ENCODE results near the gene SUPT5H. TPM values are rescaled to one million over a fixed set of nuclear protein-coding genes. Genes with fewer than 3 reads are reported as not detected.

The SUPT5H gene
- total RNA-seq, 3 donors from 2014 or later = 74.3 to 115 (median 103) TPM

GRCh38 chr19:39518975-39519374 is 73.6 kb downstream of the SUPT5H start:
- peaks cover 5 to 24% of the 10 kb centered on the region in 2 donors for H3K27me3 ChIP-seq
- H3K9me3 ChIP-seq = no peaks in the 10 kb centered on the region
- intact Hi-C loops (cut with DNase I; ENCODE audit: low total_unique reads) = no loop called here
- no peak for TF ChIP-seq CTCF (IDR thresholded peaks at IDR 0.05)
- no peak for TF ChIP-seq POLR2A (IDR thresholded peaks at IDR 0.05)
- no peak for TF ChIP-seq POLR2AphosphoS5 (IDR thresholded peaks at IDR 0.05)
- peaks cover 0 to 2% of the 10 kb centered on the region in 2 donors for H3K4me1 ChIP-seq
- no peak for DNase-seq (ENCODE audit: low spot score in 2 of 2)
- no peaks in the 10 kb centered on the region for H3K36me3 ChIP-seq
- no peak overlapping the region for H3K4me3 ChIP-seq
- no peak overlapping the region for H3K27ac ChIP-seq

- Histone ChIP-seq H3K4me1 (no peaks in the 10 kb centered on the region), H3K4me3 (no peak overlapping the region), H3K9me3 (no peaks in the 10 kb centered on the region), H3K27me3 (peaks cover 1 to 6% of the 10 kb centered on the region in 2 donors), H3K36me3 (no peaks in the 10 kb centered on the region), H3K27ac (no peak overlapping the region)
- DNase-seq (ENCODE audit: low spot score in 2 of 2) = no peak
- intact Hi-C loops (cut with DNase I; ENCODE audit: low total_unique reads) = no loop called here
- TF ChIP-seq CTCF (IDR thresholded peaks at IDR 0.05) (no peak), POLR2A (IDR thresholded peaks at IDR 0.05) (no peak), POLR2AphosphoS5 (IDR thresholded peaks at IDR 0.05) (no peak)
These were observed 75.4 kb downstream of the SUPT5H start for GRCh38 chr19:39520541-39521484.

GRCh38 chr19:39524495-39524894 is 79.1 kb downstream of the SUPT5H start:
- DNase-seq (ENCODE audit: low spot score in 2 of 2) = no peak
- H3K9me3 ChIP-seq = no peaks in the 10 kb centered on the region
- intact Hi-C loops (cut with DNase I; ENCODE audit: low total_unique reads) = no loop called here
- H3K27ac ChIP-seq = no peak overlapping the region
- no peaks in the 10 kb centered on the region for H3K27me3 ChIP-seq
- H3K4me1 ChIP-seq = no peaks in the 10 kb centered on the region
- TF ChIP-seq CTCF (IDR thresholded peaks at IDR 0.05) = no peak
- no peak for TF ChIP-seq POLR2AphosphoS5 (IDR thresholded peaks at IDR 0.05)
- no peak for TF ChIP-seq POLR2A (IDR thresholded peaks at IDR 0.05)
- H3K36me3 ChIP-seq = no peaks in the 10 kb centered on the region
- H3K4me3 ChIP-seq = no peak overlapping the region

- H3K4me1 ChIP-seq = no peaks in the 10 kb centered on the region
- no peaks in the 10 kb centered on the region for H3K9me3 ChIP-seq
- no peak for TF ChIP-seq POLR2AphosphoS5 (IDR thresholded peaks at IDR 0.05)
- no peak for TF ChIP-seq POLR2A (IDR thresholded peaks at IDR 0.05)
- no peak for TF ChIP-seq CTCF (IDR thresholded peaks at IDR 0.05)
These were observed 79.8 kb downstream of the SUPT5H start for GRCh38 chr19:39525205-39525604.

More at GRCh38 chr19:39525205-39525604, 79.8 kb downstream of the SUPT5H start:
- Histone ChIP-seq H3K4me3 (no peak overlapping the region), H3K27me3 (no peaks in the 10 kb centered on the region), H3K27ac (no peak overlapping the region), H3K36me3 (no peaks in the 10 kb centered on the region)
- intact Hi-C loops (cut with DNase I; ENCODE audit: low total_unique reads) = no loop called here
- DNase-seq (ENCODE audit: low spot score in 2 of 2) = no peak

Other genes starting within 250 kb of the SUPT5H start
- 1 to 10 TPM in 1 of 3 donors, under 1 TPM in 1, not detected in 1; 0.66 to 2.9 TPM for gene NCCRP1, start 248.6 kb upstream of the SUPT5H start, total RNA-seq
- not detected for gene SYCN, start 241.3 kb upstream of the SUPT5H start, total RNA-seq
- gene IFNL3, start 200.6 kb upstream of the SUPT5H start, total RNA-seq = not detected
- not detected for gene IFNL4, start 196.7 kb upstream of the SUPT5H start, total RNA-seq
- not detected for gene IFNL2, start 177.2 kb upstream of the SUPT5H start, total RNA-seq
- gene IFNL1, start 149.2 kb upstream of the SUPT5H start, total RNA-seq = not detected
- under 1 TPM; 0.16 to 0.66 (median 0.59) TPM for gene LRFN1, start 124.7 kb upstream of the SUPT5H start, total RNA-seq
- gene GMFG, start 109.5 kb upstream of the SUPT5H start, total RNA-seq = 10 to 100 TPM; 21.7 to 47.5 (median 26.6) TPM
- gene SAMD4B, start 103.2 kb upstream of the SUPT5H start, total RNA-seq = 10 to 100 TPM; 57.4 to 65.2 (median 59.7) TPM
- 10 to 100 TPM; 41.3 to 49.5 (median 45.2) TPM for gene PAF1, start 54.5 kb upstream of the SUPT5H start, total RNA-seq
- gene MED29, start 54.2 kb upstream of the SUPT5H start, total RNA-seq = 10 to 100 TPM; 36.6 to 49.5 (median 47.3) TPM
- gene ZFP36, start 38.7 kb upstream of the SUPT5H start, total RNA-seq = 100 to 1,000 TPM in 2 of 3 donors, 10 to 100 TPM in 1; 91.7 to 299 (median 143) TPM
- 10 to 100 TPM in 2 of 3 donors, 1 to 10 TPM in 1; 8.0 to 11.8 (median 10.2) TPM for gene PLEKHG2, start 32.9 kb upstream of the SUPT5H start, total RNA-seq
- 1,000 to 10,000 TPM; 1,681 to 3,245 (median 1,756) TPM for gene RPS16, start 9.6 kb upstream of the SUPT5H start, total RNA-seq
- 10 to 100 TPM; 39.4 to 45.6 (median 41.1) TPM for gene TIMM50, start 35.3 kb downstream of the SUPT5H start, total RNA-seq
- gene DLL3, start 53.4 kb downstream of the SUPT5H start, total RNA-seq = not detected
- gene SELENOV, start 69.6 kb downstream of the SUPT5H start, total RNA-seq = not detected
- 1 to 10 TPM; 3.4 to 5.6 (median 4.3) TPM for gene EID2B, start 87.3 kb downstream of the SUPT5H start, total RNA-seq
- gene EID2, start 94.6 kb downstream of the SUPT5H start, total RNA-seq = 10 to 100 TPM; 13.0 to 14.7 (median 13.4) TPM
- not detected for gene LGALS13, start 156.9 kb downstream of the SUPT5H start, total RNA-seq
- gene LGALS16, start 210.3 kb downstream of the SUPT5H start, total RNA-seq = not detected

Data from breast epithelium (tissue), 4 donors.